Heart left ventricle (tissue), 16 donors: ENCODE results near the gene MTRF1L. TPM values are rescaled to one million over a fixed set of nuclear protein-coding genes. Genes with fewer than 3 reads are reported as not detected.

ENCODE experiments used
- ATAC-seq, 4 donors: fragments of 200-7000 bp; cut with Tn5 transposase; one replicate each; pipeline ENCODE4 v1.9.1; 2020 to 2022; ENCODE audit warnings: moderate library complexity in 4 of 4, mild to moderate bottlenecking in 3 of 4, moderate number of reproducible peaks in 1 of 4
- DNase-seq, 5 donors: peaks; one replicate each; pipeline ENCODE4 v3.0.0-alpha.2; 2020
- H3K27ac ChIP-seq, 12 donors: fragments of 200-600 bp; sonication (generic) in 4 of 12; one replicate each; pipeline versions ENCODE4 v1.5.0 to v1.8.0; 2016 to 2022; ENCODE audit warnings: mild to moderate bottlenecking in 2 of 12
- H3K27me3 ChIP-seq, 9 donors: fragments of 200-600 bp; sonication (generic) in 2 of 9; one replicate each; pipeline versions ENCODE4 v1.5.1 to v1.8.0; 2016 to 2022; ENCODE audit warnings: mild to moderate bottlenecking in 3 of 9
- H3K36me3 ChIP-seq, 9 donors: fragments of 200-600 bp; sonication (generic) in 2 of 9; one replicate each; pipeline versions ENCODE4 v1.5.0 to v1.8.0; 2018 to 2022; ENCODE audit warnings: mild to moderate bottlenecking in 2 of 9
- H3K4me1 ChIP-seq, 12 donors: fragments of 200-600 bp; sonication (generic) in 4 of 12; one replicate each; pipeline versions ENCODE4 v1.5.0 to v1.8.0; 2016 to 2022; ENCODE audit warnings: mild to moderate bottlenecking in 3 of 12
- H3K4me3 ChIP-seq, 12 donors: fragments of 200-600 bp; sonication (generic) in 4 of 12; one replicate each; pipeline versions ENCODE4 v1.5.0 to v1.8.0; 2017 to 2022; ENCODE audit warnings: mild to moderate bottlenecking in 9 of 12, moderate library complexity in 4 of 12
- H3K9me3 ChIP-seq, 12 donors: fragments of 200-600 bp; sonication (generic) in 4 of 12; one replicate each; pipeline versions ENCODE4 v1.5.0 to v1.8.0; 2016 to 2022; ENCODE audit warnings: mild to moderate bottlenecking in 1 of 12
- POLR2A ChIP-seq, 2 donors: fragments of 450-650 bp; IDR thresholded peaks; one replicate each; pipeline ENCODE4 v1.6.1; 2017; ENCODE audit warnings: antibody characterized with exemption in 2 of 2, mild to moderate bottlenecking in 2 of 2, moderate library complexity in 2 of 2
- WGBS, 4 donors: extraction: QIAGEN DNeasy Blood & Tissue Kit in 2 of 4; methylation state at CpG; one replicate each; pipeline versions ENCODE4 v1.1.5 to v1.1.7; 2013 to 2018; 5-methylcytosine and 5-hydroxymethylcytosine counted together
- intact Hi-C, 10 donors: fragments of 100-400 bp; cut with DNase I; formaldehyde crosslinking; loops; one replicate each; pipeline versions ENCODE4 v1.11.1 to v1.14.2; 2022
- polyA plus RNA-seq, 2 donors: library from polyadenylated mRNA; stranded (reverse); fragments of 200-250 nt; gene quantifications; one replicate each; pipeline ENCODE4 v1.2.3, GENCODE V29; 2013
- total RNA-seq, 9 donors: library from RNA; depleted of rRNA in 2 of 9; stranded (reverse); fragments of >200 nt in 2 of 9; fragmentation: NEBNext Ultra II Directional in 3 of 9; extraction: Animal tissue kit (Norgen Biotek cat#: 25700) in 3 of 9; gene quantifications; one replicate each; pipeline versions ENCODE4 v1.1.0 to v1.2.4, GENCODE V29; 2016 to 2023
- TF ChIP-seq, protein P1 (sequence below), 12 donors: fragments of 200-600 bp; sonication (generic) in 4 of 12; IDR thresholded peaks; one replicate each; pipeline versions ENCODE4 v1.5.0 to v1.8.0; 2018 to 2022; ENCODE audit warnings: antibody characterized with exemption in 12 of 12, mild to moderate bottlenecking in 5 of 12
- donor health status: ischemic (EF 13 %, LVEDD 7.1; RV severe dilation, severe dysfunction).
- donor health status: healthy with polysubstance abuse.
- donor health status: DM: no; HTN: yes; CAD: no.
- donor health status: DM: no; HTN: no; CAD: no.
- donor health status: ischemic (EF 25% LVEDD 6.9; RV normal size, moderate dysfunction).
- donor health status: ischemic (EF 25% LVEDD 5.7; RV mildly dilated, moderate dysfunction).
- donor health status: healthy.
- donor health status: DM: yes; HTN: yes; CAD: no.
- donor health status: ischemic (EF 35%, LVEDD 5.7; RV mildly dilated, moderate dysfunction).
- donor health status: nonischemic (EF 11% LVEDD 7.7; RV severe dilation, severe dysfunction).
- donor health status: DM: yes; HTN: yes; CAD: no.
- donor health status: PGD.
- donor health status: ischemic (EF 29% LVEDD 5.4; RV normal size, mild dysfunction).
- donor health status: nonischemic (EF 23%, LVEDD 6.1; RV moderate dilation, normal function).

Gene MTRF1L
- total and polyA plus RNA-seq, 11 donors, result 14.8 to 33.0 (median 22.7) TPM

DNA sequence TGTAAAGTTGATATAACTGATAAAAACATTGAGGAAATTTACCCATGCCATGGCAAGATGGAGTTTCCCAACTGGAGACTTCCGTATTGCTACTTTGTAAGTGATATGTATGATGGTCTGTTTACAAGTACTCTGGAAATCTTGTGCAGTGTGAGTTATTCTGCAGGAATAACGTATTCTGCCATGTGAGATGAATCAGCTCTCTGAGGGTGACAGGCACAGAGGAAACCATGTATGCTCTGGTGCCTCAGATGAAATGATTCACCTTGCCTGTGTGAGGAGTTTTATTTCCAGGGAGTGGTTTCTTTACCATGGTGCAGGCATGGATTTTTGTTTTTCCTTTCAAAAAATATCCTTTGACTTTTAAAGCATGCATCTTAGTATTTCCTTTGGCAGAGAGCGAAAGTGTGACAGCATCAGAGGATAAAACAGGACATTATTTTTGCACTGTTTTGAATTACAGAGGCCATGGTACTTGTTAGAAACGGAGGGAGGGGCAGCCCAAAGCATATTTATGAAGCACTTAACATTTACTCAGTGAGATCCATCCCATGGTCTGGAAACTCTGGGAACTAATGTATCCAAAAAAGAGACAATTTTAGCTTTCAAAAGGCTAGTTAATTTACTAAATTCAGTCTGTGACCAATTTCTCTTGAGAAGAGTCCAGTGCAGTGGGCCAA lies 36.0 kb upstream of the MTRF1L start:
- Histone ChIP-seq H3K4me3 (no peak overlapping the region), H3K9me3 (no peaks in the 10 kb centered on the region), H3K36me3 (no peaks in the 10 kb centered on the region), H3K27me3 (no peaks in the 10 kb centered on the region), H3K27ac (peak overlapping the region in 1 of 12 donors; percentile 3), H3K4me1 (no peaks in the 10 kb centered on the region)
- DNase-seq (no peak), ATAC-seq (no peak)
- 82 to 86% (median 84%) methylated on average over 4 of the region's 4 CpGs for WGBS, 4 donors
- intact Hi-C loops, result loop anchor here in 5 of 10 donors (5.0 to 10.0 kb wide), 5 partner anchors 66 to 906 kb away; no protein-coding TSS in a partner anchor
- TF ChIP-seq, protein P1, sequence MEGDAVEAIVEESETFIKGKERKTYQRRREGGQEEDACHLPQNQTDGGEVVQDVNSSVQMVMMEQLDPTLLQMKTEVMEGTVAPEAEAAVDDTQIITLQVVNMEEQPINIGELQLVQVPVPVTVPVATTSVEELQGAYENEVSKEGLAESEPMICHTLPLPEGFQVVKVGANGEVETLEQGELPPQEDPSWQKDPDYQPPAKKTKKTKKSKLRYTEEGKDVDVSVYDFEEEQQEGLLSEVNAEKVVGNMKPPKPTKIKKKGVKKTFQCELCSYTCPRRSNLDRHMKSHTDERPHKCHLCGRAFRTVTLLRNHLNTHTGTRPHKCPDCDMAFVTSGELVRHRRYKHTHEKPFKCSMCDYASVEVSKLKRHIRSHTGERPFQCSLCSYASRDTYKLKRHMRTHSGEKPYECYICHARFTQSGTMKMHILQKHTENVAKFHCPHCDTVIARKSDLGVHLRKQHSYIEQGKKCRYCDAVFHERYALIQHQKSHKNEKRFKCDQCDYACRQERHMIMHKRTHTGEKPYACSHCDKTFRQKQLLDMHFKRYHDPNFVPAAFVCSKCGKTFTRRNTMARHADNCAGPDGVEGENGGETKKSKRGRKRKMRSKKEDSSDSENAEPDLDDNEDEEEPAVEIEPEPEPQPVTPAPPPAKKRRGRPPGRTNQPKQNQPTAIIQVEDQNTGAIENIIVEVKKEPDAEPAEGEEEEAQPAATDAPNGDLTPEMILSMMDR (IDR thresholded peaks at IDR 0.05), result no peak

DNA sequence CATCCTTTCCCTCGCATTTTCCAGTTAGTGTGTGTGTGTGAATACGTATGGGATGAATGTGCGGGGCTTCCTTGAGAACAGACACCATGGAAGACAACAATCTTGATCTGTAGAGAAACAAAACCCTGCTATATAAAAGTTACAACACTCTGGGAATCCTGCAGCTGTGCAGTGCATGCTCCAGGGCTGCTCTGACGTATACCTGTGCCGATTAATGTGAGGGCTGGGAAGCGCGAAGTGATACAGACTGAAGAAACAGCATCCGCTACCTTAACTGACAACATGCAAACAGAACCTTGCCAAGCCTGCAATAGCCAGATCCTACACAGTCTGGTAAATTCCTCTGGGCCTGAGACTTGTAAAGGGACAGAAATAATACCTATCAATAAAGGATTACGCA lies 31.6 kb upstream of the MTRF1L start:
- H3K4me3 ChIP-seq, result no peak overlapping the region
- H3K27me3 ChIP-seq, result no peaks in the 10 kb centered on the region
- no peak overlapping the region for H3K27ac ChIP-seq
- intact Hi-C loops, result loop anchor here in 8 of 10 donors (5.0 to 10.0 kb wide), 6 partner anchors 71 to 911 kb away; no protein-coding TSS in a partner anchor
- no peaks in the 10 kb centered on the region for H3K4me1 ChIP-seq
- WGBS, 4 donors, result 93 to 98% (median 96%) methylated on average over 9 of the region's 9 CpGs
- ATAC-seq (no peak), DNase-seq (no peak)
- no peaks in the 10 kb centered on the region for H3K9me3 ChIP-seq
- H3K36me3 ChIP-seq, result no peaks in the 10 kb centered on the region
- no peak for TF ChIP-seq POLR2A (IDR thresholded peaks at IDR 0.05)
- TF ChIP-seq, protein P1 (IDR thresholded peaks at IDR 0.05), result no peak

DNA sequence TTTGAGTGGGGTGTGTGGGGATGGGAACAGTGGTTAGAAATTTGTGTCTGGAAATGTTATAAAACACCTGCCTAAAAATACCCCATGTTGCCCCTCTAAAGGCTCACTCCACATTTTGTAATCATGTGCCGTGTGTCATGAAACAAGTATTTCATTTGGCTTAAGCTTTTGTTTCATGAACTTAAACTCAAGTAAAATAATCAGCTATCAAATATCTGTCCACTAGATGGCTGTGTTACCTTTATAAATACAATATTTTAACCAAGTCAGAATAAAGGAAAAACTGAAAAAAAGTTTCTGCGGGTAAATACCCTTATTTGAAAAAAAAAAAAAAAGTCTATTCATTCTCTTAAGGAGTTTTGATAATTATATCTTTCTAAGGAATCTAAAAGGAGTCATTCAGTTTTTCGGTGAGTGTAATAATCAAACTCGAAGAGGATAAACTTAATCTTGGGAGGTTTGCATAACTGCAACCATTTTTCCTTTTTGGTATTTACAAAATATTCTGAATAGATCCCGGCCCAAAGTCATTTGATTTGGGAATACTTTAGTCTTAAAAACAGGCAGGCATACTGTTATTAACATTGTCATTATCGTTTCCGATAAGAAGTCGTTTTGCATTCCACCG lies 29.9 kb upstream of the MTRF1L start:
- TF ChIP-seq, protein P1 (IDR thresholded peaks at IDR 0.05), result peak; percentile 10 to 58 (median 43)
- TF ChIP-seq POLR2A (IDR thresholded peaks at IDR 0.05), result no peak
- ATAC-seq (no peak), DNase-seq (no peak)
- Histone ChIP-seq H3K36me3 (no peaks in the 10 kb centered on the region), H3K4me3 (no peak overlapping the region), H3K27me3 (no peaks in the 10 kb centered on the region), H3K9me3 (no peaks in the 10 kb centered on the region), H3K27ac (no peak overlapping the region), H3K4me1 (no peaks in the 10 kb centered on the region)
- WGBS, 4 donors, result 61 to 68% (median 67%) methylated on average over 9 of the region's 9 CpGs
- intact Hi-C loops, result loop anchor here in 8 of 10 donors (5.0 to 10.0 kb wide), 6 partner anchors 72 to 912 kb away; no protein-coding TSS in a partner anchor

DNA sequence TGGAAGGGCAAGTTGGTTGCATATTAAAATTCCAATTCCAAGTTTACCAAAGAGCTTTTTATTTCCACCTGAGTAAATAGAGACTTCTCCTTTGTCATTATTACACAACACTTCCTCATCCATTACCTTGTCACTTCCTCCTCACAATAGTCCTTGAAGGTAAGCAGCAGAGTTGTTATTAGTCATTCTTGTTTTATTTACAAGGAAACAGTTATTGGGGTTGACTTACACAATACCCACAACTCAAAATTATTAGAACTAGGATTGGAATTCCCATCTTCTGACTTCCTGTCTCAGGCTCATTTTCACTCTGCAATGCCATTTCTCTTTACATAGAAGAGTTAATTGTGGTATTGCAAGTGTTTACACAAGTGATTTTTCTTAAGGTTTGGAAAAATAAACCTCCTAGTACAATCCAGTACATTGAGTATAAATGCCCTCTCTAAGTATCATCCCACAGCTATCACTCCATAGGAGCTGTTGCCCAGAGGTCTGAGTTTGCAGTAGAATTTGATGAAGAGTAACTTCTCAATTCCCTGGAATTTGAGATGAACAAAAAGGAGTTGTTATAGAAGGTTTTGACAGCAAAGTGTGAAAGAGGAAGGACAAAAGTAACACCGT lies 28.9 kb upstream of the MTRF1L start:
- no peaks in the 10 kb centered on the region for H3K9me3 ChIP-seq
- no peak overlapping the region for H3K4me3 ChIP-seq
- ATAC-seq (no peak), DNase-seq (no peak)
- WGBS, 4 donors, result 46 to 76% (median 57%) methylated on average over 1 of the region's 1 CpG
- no peak overlapping the region for H3K27ac ChIP-seq
- no peaks in the 10 kb centered on the region for H3K4me1 ChIP-seq
- no peaks in the 10 kb centered on the region for H3K27me3 ChIP-seq
- H3K36me3 ChIP-seq, result no peaks in the 10 kb centered on the region
- intact Hi-C loops, result loop anchor here in 8 of 10 donors (2.0 to 10.0 kb wide), 7 partner anchors 73 to 913 kb away; no protein-coding TSS in a partner anchor
- no peak for TF ChIP-seq POLR2A (IDR thresholded peaks at IDR 0.05)
- TF ChIP-seq, protein P1 (IDR thresholded peaks at IDR 0.05), result no peak
